Stomach (tissue), 9 donors: Measurements from ENCODE around the gene SEBOX. TPM values are rescaled to one million over a fixed set of nuclear protein-coding genes. Genes with fewer than 3 reads are reported as not detected.

ENCODE experiments used
- DNase-seq, 2 donors: peaks; one replicate each; pipeline versions ENCODE4 v3.0.0 to v3.0.0-alpha.2; 2013 to 2019
- H3K27ac ChIP-seq, 5 donors: fragments of 200-600 bp in 4 of 5; sonication (generic) in 4 of 5; one replicate each; pipeline ENCODE4 v1.5.1; 2013 to 2019; ENCODE audit warnings: mild to moderate bottlenecking in 1 of 5, moderate library complexity in 1 of 5
- H3K27me3 ChIP-seq, 3 donors: fragments of 200-600 bp; sonication (generic); one replicate each; pipeline ENCODE4 v1.5.1; 2017 to 2019; ENCODE audit warnings: mixed run types in 1 of 3
- H3K36me3 ChIP-seq, 4 donors: fragments of 200-600 bp; sonication (generic); 1 replicate in 3 of 4; 2 replicates in 1 of 4; pipeline ENCODE4 v1.5.1; 2016 to 2019
- H3K4me1 ChIP-seq, 4 donors: fragments of 200-600 bp; sonication (generic); one replicate each; pipeline ENCODE4 v1.5.1; 2016 to 2019
- H3K4me3 ChIP-seq, 4 donors: fragments of 200-600 bp; sonication (generic) in 3 of 4; one replicate each; pipeline ENCODE4 v1.5.1; 2016 to 2019; ENCODE audit warnings: mild to moderate bottlenecking in 1 of 4
- H3K9me3 ChIP-seq, 4 donors: fragments of 200-600 bp; sonication (generic); one replicate each; pipeline ENCODE4 v1.5.1; 2016 to 2019
- CTCF ChIP-seq, 7 experiments: fragments of 450-650 bp in 4 of 7; fragments of 200-600 bp in 3 of 7; sonication (generic) in 3 of 7; IDR thresholded peaks; one replicate each; pipeline ENCODE4 v1.5.1; 2016 to 2019; ENCODE audit warnings: antibody characterized with exemption in 7 of 7, control low read depth in 2 of 7, mild to moderate bottlenecking in 1 of 7
- EP300 ChIP-seq: sonication (generic); formaldehyde crosslinking; IDR thresholded peaks from one replicate; pipeline ENCODE4 v1.6.1; 2017; ENCODE audit warnings: antibody characterized with exemption
- POLR2A ChIP-seq, 4 donors: fragments of 450-650 bp; IDR thresholded peaks; one replicate each; pipeline ENCODE4 v1.6.1; 2016; ENCODE audit warnings: antibody characterized with exemption in 4 of 4, control low read depth in 2 of 4, mild to moderate bottlenecking in 1 of 4, moderate library complexity in 1 of 4
- POLR2AphosphoS5 ChIP-seq, 3 donors: sonication (generic); formaldehyde crosslinking; IDR thresholded peaks; one replicate each; pipeline ENCODE4 v1.6.1; 2016; ENCODE audit warnings: antibody characterized with exemption in 3 of 3
- WGBS, 5 donors: extraction: QIAGEN DNeasy Blood & Tissue Kit in 3 of 5; methylation state at CpG; one replicate each; pipeline versions ENCODE4 v1.1.5 to v1.1.7; 2013 to 2018; 5-methylcytosine and 5-hydroxymethylcytosine counted together
- intact Hi-C: fragments of 100-400 bp; cut with DNase I; formaldehyde crosslinking; loops from one replicate; pipeline ENCODE4 v1.15.1; 2023; ENCODE audit warnings: low total_unique reads
- polyA plus RNA-seq, 3 donors: library from polyadenylated mRNA; stranded (reverse); fragments of 200-250 nt; gene quantifications; one replicate each; pipeline ENCODE4 v1.2.3, GENCODE V29; 2013
- total RNA-seq, 5 donors: library from RNA; depleted of rRNA; stranded (reverse); fragments of >200 nt; gene quantifications; one replicate each; pipeline versions ENCODE4 v1.1.0 to v1.2.3, GENCODE V29; 2014 to 2016
- donor health status: healthy with polysubstance abuse.
- donor health status: Bipolar disorder and iron deficiency.
- donor health status: healthy.

Gene SEBOX
- total and polyA plus RNA-seq, 8 donors: not detected

DNA sequence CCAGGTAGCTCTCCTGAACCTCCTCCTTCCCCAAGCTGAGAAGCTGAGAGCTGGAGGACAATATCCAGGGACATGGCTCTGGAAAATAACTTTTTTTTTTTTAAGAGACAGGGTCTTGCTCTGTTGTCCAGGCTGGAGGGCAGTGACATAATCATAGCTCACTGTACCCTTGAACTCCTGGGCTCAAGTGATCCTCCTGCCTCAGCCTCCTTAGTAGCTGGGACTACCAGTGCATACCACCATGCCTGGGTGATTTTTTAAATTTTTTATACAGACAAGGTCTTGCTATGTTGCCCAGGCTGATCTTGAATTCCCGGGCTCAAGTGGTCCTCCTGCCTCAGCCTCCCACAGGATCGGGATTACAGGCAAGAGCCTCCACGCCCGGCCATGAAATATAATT is 34.8 kb upstream of the SEBOX start:
- H3K4me1 ChIP-seq: peaks cover 6 to 18% (median 8%) of the 10 kb centered on the region in 4 donors
- intact Hi-C loops: no loop called here
- DNase-seq: no peak
- WGBS, 5 donors: 86 to 98% (median 92%) methylated on average over 4 of the region's 4 CpGs
- no peak overlapping the region for H3K4me3 ChIP-seq
- no peak for TF ChIP-seq POLR2AphosphoS5 (IDR thresholded peaks at IDR 0.05)
- no peak for TF ChIP-seq CTCF (IDR thresholded peaks at IDR 0.05)
- TF ChIP-seq EP300: no peak
- no peak for TF ChIP-seq POLR2A (IDR thresholded peaks at IDR 0.05)
- H3K36me3 ChIP-seq: peaks cover 8 to 87% (median 79%) of the 10 kb centered on the region in 4 donors
- no peaks in the 10 kb centered on the region for H3K27me3 ChIP-seq
- H3K27ac ChIP-seq: no peak overlapping the region
- no peaks in the 10 kb centered on the region for H3K9me3 ChIP-seq

DNA sequence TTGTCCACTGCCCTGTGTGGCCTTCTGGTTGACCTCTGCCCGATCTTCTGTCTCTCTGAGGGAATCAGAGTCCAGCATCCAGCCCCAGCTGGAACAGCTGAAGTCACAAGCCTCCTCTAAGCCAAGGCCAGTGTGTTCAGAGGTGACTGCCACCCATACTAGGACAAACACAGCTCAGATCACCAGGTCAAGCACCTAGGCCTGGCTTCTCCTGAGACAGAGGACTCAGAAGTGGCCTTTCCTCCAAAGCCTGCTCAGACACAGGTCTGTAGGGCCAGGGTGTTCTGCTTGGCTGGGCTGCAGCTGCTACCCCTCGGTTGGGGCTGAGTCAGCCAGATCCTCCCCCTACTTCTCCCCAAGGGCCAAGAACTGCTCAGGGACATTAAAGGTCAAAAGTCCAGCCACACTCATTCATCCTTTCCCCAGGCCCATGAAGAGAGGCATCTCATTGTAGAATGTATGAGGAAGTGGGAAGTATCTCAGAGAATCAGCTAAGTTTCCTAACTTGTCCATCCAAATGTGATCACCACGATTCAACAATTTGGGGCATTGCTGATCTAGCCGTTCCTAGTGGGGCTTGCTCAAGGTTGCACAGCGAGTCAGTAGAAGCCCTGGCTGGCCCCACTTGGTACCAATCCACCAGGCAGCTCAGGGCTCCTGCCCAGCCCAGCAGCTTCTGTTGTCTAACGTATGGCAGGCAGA is 33.4 kb upstream of the SEBOX start:
- no peak for TF ChIP-seq POLR2AphosphoS5 (IDR thresholded peaks at IDR 0.05)
- no peak for TF ChIP-seq POLR2A (IDR thresholded peaks at IDR 0.05)
- Histone ChIP-seq H3K36me3 (peaks cover 8 to 97% (median 93%) of the 10 kb centered on the region in 4 donors), H3K27me3 (no peaks in the 10 kb centered on the region), H3K4me3 (no peak overlapping the region), H3K4me1 (peaks cover 0 to 8% (median 0%) of the 10 kb centered on the region in 4 donors), H3K27ac (no peak overlapping the region), H3K9me3 (no peaks in the 10 kb centered on the region)
- intact Hi-C loops: no loop called here
- DNase-seq: no peak
- WGBS, 5 donors: 51 to 69% (median 67%) methylated on average over 6 of the region's 6 CpGs

DNA sequence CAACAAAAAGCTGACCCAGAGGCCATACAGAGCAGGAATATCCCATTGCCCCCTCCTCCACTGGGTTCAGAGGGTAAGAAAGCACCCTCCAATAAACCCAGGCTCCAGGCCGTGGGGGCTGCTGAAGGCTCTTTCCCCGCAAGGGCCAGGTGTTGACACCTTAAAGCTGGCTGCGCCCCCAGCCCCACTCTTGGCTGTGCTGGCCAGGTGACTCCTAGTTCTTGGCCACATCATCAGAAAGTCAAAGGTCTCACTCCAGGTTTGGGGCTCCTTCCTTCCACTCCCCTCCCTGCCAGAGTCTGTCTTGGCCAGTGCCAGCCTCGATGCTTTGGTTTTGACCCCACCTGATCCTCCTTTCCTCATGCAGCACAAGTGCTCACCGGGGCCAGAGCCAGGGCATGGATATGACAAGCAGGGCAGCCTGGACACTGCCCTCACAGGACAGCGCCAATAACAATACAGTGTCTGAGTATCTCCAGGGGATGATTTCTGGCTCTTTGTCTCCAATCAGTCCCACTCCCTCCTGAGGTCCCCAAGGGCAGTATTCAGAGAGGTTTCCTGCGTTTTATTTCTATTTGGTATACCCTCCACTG is 32.8 kb upstream of the SEBOX start:
- 67 to 81% (median 69%) methylated on average over 7 of the region's 7 CpGs for WGBS, 5 donors
- peaks cover 11 to 100% (median 97%) of the 10 kb centered on the region in 4 donors for H3K36me3 ChIP-seq
- intact Hi-C loops: no loop called here
- H3K27me3 ChIP-seq: no peaks in the 10 kb centered on the region
- H3K4me1 ChIP-seq: peaks cover 0 to 8% (median 0%) of the 10 kb centered on the region in 4 donors
- no peak overlapping the region for H3K4me3 ChIP-seq
- no peak overlapping the region for H3K27ac ChIP-seq
- H3K9me3 ChIP-seq: no peaks in the 10 kb centered on the region
- DNase-seq: no peak
- TF ChIP-seq CTCF (IDR thresholded peaks at IDR 0.05): no peak
- no peak for TF ChIP-seq POLR2A (IDR thresholded peaks at IDR 0.05)
- no peak for TF ChIP-seq EP300
- TF ChIP-seq POLR2AphosphoS5 (IDR thresholded peaks at IDR 0.05): no peak

DNA sequence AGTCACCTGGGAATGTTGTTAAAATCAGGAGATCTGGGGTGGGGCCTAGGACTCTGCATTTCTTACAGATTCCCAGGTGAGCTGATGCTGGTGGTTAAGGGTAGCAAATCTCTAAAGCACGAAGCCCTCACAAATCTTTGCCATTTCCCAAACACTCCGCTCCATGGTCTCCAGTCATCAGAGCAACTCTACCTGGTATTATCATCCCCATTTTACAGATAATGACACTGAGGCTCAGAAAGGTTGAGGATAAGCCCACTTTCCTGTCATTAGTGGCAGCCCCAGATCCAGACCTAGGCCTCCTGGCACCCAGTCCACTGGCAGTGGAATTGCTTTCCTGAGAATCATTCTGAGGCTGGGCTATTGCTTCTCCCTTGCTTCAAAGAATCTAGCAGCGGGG is 32.3 kb upstream of the SEBOX start:
- no peak overlapping the region for H3K4me3 ChIP-seq
- no peaks in the 10 kb centered on the region for H3K9me3 ChIP-seq
- H3K4me1 ChIP-seq: peaks cover 0 to 8% (median 0%) of the 10 kb centered on the region in 4 donors
- WGBS, 5 donors: 94 to 100% (median 98%) methylated on average over 3 of the region's 3 CpGs
- TF ChIP-seq EP300 (no peak), CTCF (IDR thresholded peaks at IDR 0.05) (no peak), POLR2AphosphoS5 (IDR thresholded peaks at IDR 0.05) (no peak), POLR2A (IDR thresholded peaks at IDR 0.05) (no peak)
- H3K36me3 ChIP-seq: peaks cover 14 to 100% (median 98%) of the 10 kb centered on the region in 4 donors
- no peaks in the 10 kb centered on the region for H3K27me3 ChIP-seq
- no peak for DNase-seq
- no peak overlapping the region for H3K27ac ChIP-seq
- intact Hi-C loops: no loop called here
